HG03025 (cell line): Measurements from ENCODE around the gene HK2.
"Not testable (repeated sequence)": the region's sequence is repeated elsewhere in the genome, so short reads cannot be mapped to it uniquely, and the experiment has no call there.

Experiments
- ATAC-seq: cut with Tn5 transposase; IDR thresholded peaks from one replicate; pipeline ENCODE4 v1.9.1; 2021; ENCODE audit warnings: mild to moderate bottlenecking, moderate library complexity; ENCODE audit not compliant: unreplicated experiment, low FRiP score

HK2 gene

DNA sequence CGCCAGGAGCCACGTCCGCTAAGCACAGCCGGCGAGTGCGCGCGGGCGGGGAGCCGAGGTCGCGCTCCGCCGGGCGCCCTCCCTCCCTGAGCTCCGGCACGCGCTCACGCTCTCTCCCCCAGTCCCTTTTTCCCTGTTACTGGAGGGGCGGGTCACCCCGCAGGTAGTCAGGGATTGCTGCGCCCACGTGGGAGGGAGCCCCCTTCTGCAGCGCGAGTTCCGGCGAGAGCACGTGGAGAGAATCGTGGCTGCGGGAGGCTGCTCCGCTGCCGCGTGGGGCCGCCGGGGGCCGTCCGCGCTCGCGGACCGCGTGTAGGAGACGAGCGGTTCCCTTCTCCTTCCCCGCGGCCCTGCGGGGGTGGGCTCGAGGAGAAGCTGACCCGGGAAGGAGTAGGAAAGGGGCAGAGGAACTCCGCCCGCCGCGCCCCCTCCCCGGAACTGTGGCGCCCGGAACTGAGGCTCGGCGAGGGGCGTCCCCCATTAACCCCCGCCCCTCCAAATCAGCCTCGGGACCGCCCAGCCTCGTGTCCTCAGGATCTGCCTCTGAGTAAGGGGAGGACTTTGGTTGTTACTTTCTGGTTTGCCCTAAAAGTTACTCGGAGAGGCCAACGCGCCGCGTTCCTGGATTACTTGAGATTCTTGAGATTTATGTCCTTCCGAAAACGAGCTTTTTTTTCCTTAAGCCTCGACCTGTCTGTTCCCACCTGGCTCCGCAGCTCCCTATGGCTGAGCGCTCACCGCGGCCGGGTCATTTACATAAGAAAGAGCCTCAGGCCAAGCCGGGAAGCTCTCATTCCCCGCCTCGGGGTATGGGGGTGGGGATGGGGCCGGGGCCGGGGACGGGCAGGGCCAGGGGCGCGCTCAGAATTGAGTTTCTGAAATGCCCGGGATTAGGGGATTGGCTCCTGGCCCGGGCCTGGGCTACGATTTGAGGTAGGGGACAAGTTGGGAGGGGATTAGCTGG is 1.1 kb downstream of the HK2 start:
- ATAC-seq, result peak; percentile 40

DNA sequence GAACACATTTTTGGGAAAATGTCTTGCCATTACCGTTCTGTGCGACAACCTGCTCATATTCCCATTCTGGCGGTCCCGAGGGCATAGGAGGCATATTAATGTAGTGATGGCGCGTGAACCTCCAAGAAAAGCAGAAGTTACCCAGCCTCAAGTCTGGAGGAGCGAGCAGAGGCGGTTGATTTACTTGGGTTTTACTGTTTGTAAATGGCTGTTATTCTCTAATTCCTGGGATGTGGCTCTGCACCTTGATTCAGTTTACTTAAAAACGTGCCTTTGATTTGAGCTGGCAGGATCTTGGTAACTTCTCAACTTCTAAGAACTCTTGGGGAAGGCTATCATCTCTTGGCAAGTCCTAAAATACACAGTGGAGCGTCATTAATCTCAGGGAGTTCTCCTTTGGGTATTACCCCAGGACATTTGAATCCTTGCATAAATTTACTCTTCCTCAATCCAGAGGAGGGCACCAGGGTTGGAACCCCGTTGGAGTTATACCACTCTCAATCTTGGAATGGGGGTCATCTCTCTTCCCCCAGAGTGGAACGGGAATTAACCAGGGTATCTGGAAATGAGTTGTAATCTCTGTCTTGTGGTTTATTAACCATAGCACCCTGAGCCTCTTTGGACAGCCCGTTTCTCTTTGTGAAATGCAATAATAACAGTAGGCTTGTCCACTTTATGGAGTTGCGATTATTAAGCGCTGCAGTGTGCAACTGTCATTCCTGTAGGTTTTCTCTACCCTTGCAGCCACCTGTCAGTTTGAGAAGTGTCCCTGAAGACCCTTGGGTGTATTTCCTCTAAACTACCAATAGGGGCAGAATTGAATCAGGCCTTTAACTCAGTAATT is 2.1 kb downstream of the HK2 start:
- ATAC-seq, result peak; percentile 31

DNA sequence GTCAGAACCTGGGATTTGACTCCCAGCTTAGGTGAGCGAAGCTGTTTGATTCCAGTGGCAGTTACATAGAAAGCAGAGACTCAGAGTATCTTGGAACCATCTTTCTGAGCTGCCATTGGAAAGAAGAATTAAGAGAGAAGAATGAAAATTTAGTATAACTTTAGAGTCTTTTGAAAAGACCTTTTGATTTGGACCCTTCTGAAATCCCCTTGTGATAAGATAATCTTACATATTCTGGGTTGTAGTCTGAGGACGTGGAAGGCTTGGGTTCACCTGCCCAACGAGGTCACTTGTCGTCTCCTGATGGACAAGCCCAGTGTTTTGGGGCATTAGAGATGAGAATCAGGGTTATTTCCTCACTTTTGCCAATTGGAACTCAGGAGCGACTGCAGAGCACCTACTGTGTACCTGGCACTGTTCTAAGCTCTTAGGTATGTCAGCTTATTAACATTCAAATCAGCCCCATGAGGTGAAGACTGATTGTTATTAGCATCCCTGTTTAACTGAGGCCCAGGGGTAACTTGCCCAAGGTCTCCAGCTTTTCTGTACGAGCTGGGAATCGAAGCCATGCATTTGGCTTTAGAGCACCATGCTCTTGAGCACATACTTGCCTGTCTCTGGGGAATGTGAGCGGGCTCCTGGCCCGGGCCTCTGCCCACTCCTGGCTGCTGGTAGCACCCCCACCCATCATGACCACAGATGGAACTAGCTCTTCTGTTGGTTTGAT is 2.9 kb downstream of the HK2 start:
- ATAC-seq, result no peak

- ATAC-seq, result no peak
Measured at GRCh38 chr2:74841641-74842040, 7.7 kb downstream of the HK2 start.

GRCh38 chr2:74843433-74843832 is 9.5 kb downstream of the HK2 start:
- no peak for ATAC-seq

DNA sequence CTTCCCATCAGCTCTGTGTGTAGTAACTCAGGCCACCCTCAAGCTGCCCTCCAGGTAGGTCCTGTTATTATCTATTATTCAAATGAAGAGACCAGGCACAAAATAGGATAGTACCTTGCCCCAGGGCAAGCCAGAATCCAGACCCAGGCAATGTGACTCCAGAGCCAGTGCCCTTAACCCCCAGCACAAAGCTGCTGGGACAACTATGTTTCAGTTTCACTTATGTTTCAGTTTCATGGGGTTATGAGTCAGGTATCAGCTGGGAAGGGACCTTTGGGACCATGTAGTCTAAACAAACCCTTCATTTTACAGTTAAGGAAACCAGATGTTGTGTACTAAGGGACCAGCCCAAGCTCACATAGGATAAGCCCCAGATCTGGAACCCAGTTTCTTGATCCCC is 10.0 kb downstream of the HK2 start:
- peak; percentile 71 for ATAC-seq

GRCh38 chr2:74844752-74845151 is 10.8 kb downstream of the HK2 start:
- ATAC-seq, result no peak

DNA sequence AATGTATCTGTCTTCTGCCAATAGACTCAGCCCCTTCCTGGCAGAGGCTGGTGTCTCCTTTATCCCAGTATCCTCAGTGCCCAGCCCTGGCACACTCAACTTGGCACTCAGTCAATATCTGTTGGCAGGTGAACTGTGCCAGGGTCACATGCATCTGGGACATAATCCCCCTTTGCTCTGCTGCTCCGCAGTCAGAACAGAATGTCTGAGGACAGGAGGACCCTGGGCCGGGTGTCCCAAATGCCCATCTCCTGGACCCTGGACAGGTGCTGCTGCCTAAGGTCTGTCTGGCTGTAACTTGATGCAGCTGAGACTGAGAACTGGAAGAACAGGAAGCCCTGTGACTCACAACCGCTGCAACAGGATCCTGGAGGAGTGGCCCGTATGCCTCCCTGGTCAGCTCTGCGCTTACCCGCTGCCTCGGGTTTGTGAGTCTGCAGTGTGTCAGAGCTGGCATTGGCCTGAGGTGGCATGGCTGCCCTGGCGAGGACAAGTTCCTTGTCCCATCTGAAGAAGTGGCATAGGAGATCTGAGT is 11.4 kb downstream of the HK2 start:
- ATAC-seq, result no peak

GRCh38 chr2:74845991-74846390 is 12.1 kb downstream of the HK2 start:
- no peak for ATAC-seq

- ATAC-seq, result no peak
Measured at GRCh38 chr2:74846481-74846880, 12.6 kb downstream of the HK2 start.

GRCh38 chr2:74847070-74847858 is 13.3 kb downstream of the HK2 start:
- ATAC-seq, result no peak

DNA sequence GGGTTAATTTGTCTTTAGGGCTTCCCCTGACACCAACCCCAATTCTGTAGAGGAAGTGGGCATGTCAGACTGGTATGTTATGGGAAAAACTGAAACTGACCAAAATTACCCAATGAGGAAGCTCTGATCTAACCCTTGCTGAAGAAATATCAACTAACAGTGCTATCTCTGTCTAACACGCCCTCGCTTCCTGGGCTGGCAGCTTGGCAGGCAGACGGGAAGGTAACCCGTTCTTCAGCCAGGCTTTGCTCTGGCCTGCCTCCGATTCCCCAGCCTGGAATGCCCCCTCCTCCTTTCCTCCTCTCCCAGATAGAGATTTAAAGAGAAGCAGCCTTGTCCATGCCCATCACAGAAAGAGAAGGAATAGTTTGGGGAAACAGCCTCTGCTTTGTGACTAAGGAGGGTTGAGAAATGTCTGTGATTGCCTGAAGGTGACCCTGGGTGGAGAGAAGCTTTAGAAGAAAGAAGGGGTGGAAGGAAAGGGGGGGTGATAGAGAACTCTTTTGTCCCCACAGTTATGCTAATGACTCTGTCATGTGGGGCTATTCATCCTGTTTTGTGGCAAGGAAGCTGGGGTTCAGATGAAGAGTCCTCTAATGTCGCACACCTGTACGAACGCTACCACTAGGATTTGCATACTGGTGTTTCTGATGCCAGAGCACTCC is 15.4 kb downstream of the HK2 start:
- ATAC-seq, result peak; percentile 87

GRCh38 chr2:74850496-74851190 is 16.7 kb downstream of the HK2 start:
- no peak for ATAC-seq

- ATAC-seq, result no peak
Measured at GRCh38 chr2:74851191-74851566, 17.3 kb downstream of the HK2 start.

GRCh38 chr2:74853360-74853759 is 19.4 kb downstream of the HK2 start:
- ATAC-seq, result not testable (repeated sequence)

- ATAC-seq, result no peak
Measured at GRCh38 chr2:74854401-74854800, 20.5 kb downstream of the HK2 start.

DNA sequence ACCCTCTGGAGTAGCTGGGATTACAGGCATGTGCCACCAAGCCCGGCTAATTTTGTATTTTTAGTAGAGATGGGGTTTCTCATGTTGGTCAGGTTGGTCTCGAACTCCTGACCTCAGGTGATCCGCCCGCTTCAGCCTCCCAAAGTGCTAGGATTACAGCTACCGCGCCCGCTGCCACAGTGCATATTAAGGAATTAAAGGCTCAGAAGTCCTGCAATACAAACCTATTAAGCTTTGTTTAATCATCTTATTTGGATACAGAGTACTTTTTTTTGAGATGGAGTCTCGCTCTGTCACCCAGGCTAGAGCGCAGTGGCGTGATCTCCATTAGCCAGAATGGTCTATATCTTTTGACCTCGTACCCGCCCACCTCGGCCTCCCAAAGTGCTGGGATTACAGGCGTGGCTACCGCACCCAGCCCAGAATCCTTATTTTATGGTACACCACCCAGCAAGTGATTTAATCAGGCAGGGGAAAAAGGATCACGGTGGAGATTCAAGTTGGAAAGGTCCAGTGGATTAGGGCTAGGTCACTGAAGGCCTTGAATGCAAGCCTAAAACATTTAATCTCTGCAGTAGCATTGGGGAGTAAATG is 21.3 kb downstream of the HK2 start:
- not testable (repeated sequence) for ATAC-seq

DNA sequence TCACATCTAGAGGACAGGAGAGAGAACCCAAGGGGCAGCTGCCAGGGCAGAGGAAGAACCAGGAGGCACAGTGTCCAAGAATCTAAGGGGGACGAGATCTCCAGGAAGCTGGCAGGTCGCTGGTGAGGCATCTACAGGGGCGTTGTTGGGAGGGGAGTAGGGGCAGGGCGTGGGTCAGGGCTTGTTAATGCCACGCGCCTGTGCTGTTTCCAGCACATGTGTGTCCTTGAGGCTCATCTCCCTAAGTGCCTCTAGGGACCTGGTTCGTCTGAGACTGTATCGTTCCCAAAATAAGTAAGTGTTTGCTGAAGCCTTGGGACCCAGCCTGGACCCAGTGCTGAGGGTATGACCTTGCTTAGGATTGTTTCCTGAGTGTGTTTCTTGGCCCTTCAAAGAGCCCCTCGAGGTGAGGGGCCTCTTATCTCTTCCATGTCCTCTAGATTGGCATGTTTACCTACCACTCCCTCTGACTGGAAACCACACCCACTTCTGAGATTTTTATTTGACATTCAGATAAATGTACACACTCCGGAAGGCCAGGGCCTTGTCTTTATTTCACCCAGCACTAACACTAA is 22.2 kb downstream of the HK2 start:
- no peak for ATAC-seq
